Effector CD8-positive, alpha-beta T cell (primary cell): ENCODE results near the gene ROCK2.
A peak's percentile ranks its signal among the peaks of the same experiment; 100 is the strongest.
"Not testable (repeated sequence)": the region's sequence is repeated elsewhere in the genome, so short reads cannot be mapped to it uniquely, and the experiment has no call there.

ENCODE experiments used
- DNase-seq: peaks from one replicate; lab custom pipeline; 2025; lab: John Stamatoyannopoulos, UW

ROCK2 gene

GRCh38 chr2:11179196-11179595 is 165.2 kb downstream of the ROCK2 start:
- DNase-seq, result no peak

GRCh38 chr2:11177871-11178690 is 166.4 kb downstream of the ROCK2 start:
- DNase-seq, result no peak

GRCh38 chr2:11175293-11175795 is 169.1 kb downstream of the ROCK2 start:
- no peak for DNase-seq

GRCh38 chr2:11174222-11174621 is 170.2 kb downstream of the ROCK2 start:
- DNase-seq, result no peak

GRCh38 chr2:11169333-11169732 is 175.1 kb downstream of the ROCK2 start:
- DNase-seq, result no peak

- DNase-seq, result no peak
Measured at GRCh38 chr2:11168488-11168887, 175.9 kb downstream of the ROCK2 start.

- DNase-seq, result no peak
Measured at GRCh38 chr2:11166476-11166875, 178.0 kb downstream of the ROCK2 start.

- DNase-seq, result not testable (repeated sequence)
Measured at GRCh38 chr2:11165046-11165445, 179.4 kb downstream of the ROCK2 start.

- no peak for DNase-seq
Measured at GRCh38 chr2:11163439-11164317, 180.8 kb downstream of the ROCK2 start.

- DNase-seq, result no peak
Measured at GRCh38 chr2:11161747-11162146, 182.7 kb downstream of the ROCK2 start.

- DNase-seq, result no peak
Measured at GRCh38 chr2:11160731-11161455, 183.5 kb downstream of the ROCK2 start.

GRCh38 chr2:11160256-11160655 is 184.2 kb downstream of the ROCK2 start:
- no peak for DNase-seq

- no peak for DNase-seq
Measured at GRCh38 chr2:11159574-11160170, 184.8 kb downstream of the ROCK2 start.

- no peak for DNase-seq
Measured at GRCh38 chr2:11158916-11159573, 185.4 kb downstream of the ROCK2 start.

GRCh38 chr2:11157731-11158130 is 186.7 kb downstream of the ROCK2 start:
- DNase-seq, result no peak

- no peak for DNase-seq
Measured at GRCh38 chr2:11157296-11157695, 187.1 kb downstream of the ROCK2 start.

GRCh38 chr2:11156396-11157075 is 187.9 kb downstream of the ROCK2 start:
- DNase-seq, result peak; percentile 4

- no peak for DNase-seq
Measured at GRCh38 chr2:11155381-11156035, 188.9 kb downstream of the ROCK2 start, which contains the start of gene SLC66A3. SLC66A3 (plus strand) TSS chr2:11155467; CDS start chr2:11155547, 80 bp downstream.

- DNase-seq, result peak; percentile 98
Measured at GRCh38 chr2:11154923-11155380, 189.5 kb downstream of the ROCK2 start.
